AG09309 (cell line): ENCODE measurements around the gene CWC27.

Source experiments
- DNase-seq: peaks from one replicate; pipeline ENCODE4 v3.0.0-alpha.2; 2010; ENCODE audit warnings: low read depth
- H3K4me3 ChIP-seq: 2 replicates; pipeline ENCODE4 v1.5.1; 2011; ENCODE audit warnings: mild to moderate bottlenecking, low read depth, low read length, moderate library complexity; ENCODE audit not compliant: control insufficient read depth
- CTCF ChIP-seq: IDR thresholded peaks from 2 replicates; pipeline ENCODE4 v1.5.1; 2011; ENCODE audit warnings: mild to moderate bottlenecking, low read depth, low read length, inconsistent platforms; ENCODE audit not compliant: insufficient read depth, control insufficient read depth; ENCODE audit errors: missing control alignments

The CWC27 gene

GRCh38 chr5:65015767-65016166, 247.0 kb downstream of the CWC27 start:
- H3K4me3 ChIP-seq: no peak overlapping the region
- no peak for DNase-seq
- no peak for TF ChIP-seq CTCF

- TF ChIP-seq CTCF: no peak
- DNase-seq: no peak
- no peak overlapping the region for H3K4me3 ChIP-seq
Observed at GRCh38 chr5:65017636-65018035, 248.9 kb downstream of the CWC27 start.

- no peak for TF ChIP-seq CTCF
- DNase-seq: no peak
- no peak overlapping the region for H3K4me3 ChIP-seq
Observed at GRCh38 chr5:65018763-65019162, 250.0 kb downstream of the CWC27 start.

DNA sequence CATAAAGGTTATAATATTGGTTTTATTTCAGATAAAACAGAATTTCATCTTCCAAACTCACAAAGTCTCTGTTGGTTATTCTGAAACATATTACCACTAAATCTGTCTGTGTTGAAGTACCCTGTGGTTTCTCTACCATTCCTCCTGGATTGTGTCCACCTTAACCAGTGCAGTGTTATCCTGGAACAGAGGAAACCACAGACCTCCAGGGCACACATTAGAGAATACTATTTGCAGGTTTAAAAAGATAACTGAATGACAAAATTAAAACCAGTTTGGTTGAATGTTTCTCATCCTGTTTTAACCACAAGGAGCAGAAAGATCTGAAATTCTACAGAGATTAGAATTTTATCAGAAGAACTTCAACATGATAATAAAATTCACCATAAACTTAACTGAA, 251.8 kb downstream of the CWC27 start:
- peak; percentile 24 for DNase-seq

GRCh38 chr5:65021527-65022226, 252.9 kb downstream of the CWC27 start:
- DNase-seq: no peak
- no peak for TF ChIP-seq CTCF
- H3K4me3 ChIP-seq: no peak overlapping the region

More for the DNA sequence above, 251.8 kb downstream of the CWC27 start:
- TF ChIP-seq CTCF: no peak
- no peak overlapping the region for H3K4me3 ChIP-seq

DNA sequence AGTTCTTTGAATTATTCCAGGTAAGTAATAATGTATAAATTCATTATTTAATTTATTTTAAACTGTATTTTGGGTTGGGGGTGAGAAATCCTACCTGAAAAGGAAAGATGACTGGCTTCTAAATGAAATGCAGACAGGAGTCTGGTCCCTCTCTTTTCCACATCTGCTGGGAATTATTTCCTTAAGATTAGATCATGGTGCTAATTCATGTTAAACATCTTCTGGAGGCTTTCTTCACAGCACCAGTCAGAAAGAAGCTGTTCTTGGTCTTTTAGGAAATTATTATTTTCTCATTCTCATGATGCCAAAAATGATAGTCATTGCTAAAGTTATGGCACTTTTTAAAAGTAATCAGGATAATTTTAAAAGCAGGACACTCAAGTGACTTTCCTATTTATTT, 254.2 kb downstream of the CWC27 start:
- no peak overlapping the region for H3K4me3 ChIP-seq
- TF ChIP-seq CTCF: no peak
- no peak for DNase-seq
